ENCODE results near the gene PSMG1.
"Not testable (repeated sequence)": the region's sequence is repeated elsewhere in the genome, so short reads cannot be mapped to it uniquely, and the experiment has no call there.

GRCh38 chr21:39136138-39136537, 47.1 kb downstream of the PSMG1 start:
- not testable (repeated sequence) for TF ChIP-seq CTCF, POLR2A (IDR thresholded peaks at IDR 0.05)

All from lower leg skin (tissue), 3 donors.